ENCODE data around the gene C11orf91. TPM values are rescaled to one million over a fixed set of nuclear protein-coding genes. Genes with fewer than 3 reads are reported as not detected.

Gene C11orf91
- total RNA-seq, 1 donor from 2014 or later = 0.75 TPM

DNA sequence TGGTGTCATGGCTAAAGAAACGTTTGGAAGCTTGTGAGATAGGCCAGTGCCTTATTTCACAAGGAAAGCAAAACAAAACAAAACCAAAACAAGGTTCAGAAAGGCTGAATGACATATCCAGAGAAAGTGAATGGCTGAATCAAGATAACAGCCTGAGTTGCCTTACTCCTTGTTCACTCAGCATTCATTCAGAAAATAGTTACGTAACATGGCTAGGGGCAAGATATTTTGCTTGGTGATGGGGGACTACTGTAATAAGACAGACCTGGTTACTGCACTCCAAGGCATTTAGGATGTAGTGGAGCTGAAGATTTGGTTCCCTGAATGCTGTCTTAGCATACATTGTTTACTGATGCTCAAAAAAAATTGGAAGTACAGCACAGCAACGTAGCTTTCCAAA is 47.7 kb downstream of the C11orf91 start:
- Mint-ChIP-seq H3K27me3 (ENCODE audit: unreplicated experiment) (no peaks in the 10 kb centered on the region), H3K4me1 (ENCODE audit: unreplicated experiment) (no peaks in the 10 kb centered on the region), H3K9me3 (ENCODE audit: unreplicated experiment) (no peaks in the 10 kb centered on the region), H3K27ac (ENCODE audit: unreplicated experiment) (no peak overlapping the region), H3K4me3 (ENCODE audit: unreplicated experiment) (no peak overlapping the region), H3K36me3 (ENCODE audit: unreplicated experiment) (peaks cover 2% of the 10 kb centered on the region)
- TF ChIP-seq, protein P1, sequence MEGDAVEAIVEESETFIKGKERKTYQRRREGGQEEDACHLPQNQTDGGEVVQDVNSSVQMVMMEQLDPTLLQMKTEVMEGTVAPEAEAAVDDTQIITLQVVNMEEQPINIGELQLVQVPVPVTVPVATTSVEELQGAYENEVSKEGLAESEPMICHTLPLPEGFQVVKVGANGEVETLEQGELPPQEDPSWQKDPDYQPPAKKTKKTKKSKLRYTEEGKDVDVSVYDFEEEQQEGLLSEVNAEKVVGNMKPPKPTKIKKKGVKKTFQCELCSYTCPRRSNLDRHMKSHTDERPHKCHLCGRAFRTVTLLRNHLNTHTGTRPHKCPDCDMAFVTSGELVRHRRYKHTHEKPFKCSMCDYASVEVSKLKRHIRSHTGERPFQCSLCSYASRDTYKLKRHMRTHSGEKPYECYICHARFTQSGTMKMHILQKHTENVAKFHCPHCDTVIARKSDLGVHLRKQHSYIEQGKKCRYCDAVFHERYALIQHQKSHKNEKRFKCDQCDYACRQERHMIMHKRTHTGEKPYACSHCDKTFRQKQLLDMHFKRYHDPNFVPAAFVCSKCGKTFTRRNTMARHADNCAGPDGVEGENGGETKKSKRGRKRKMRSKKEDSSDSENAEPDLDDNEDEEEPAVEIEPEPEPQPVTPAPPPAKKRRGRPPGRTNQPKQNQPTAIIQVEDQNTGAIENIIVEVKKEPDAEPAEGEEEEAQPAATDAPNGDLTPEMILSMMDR (IDR thresholded peaks at IDR 0.05) = no peak
- no peak for DNase-seq (ENCODE audit: extremely low spot score, unreplicated experiment)

DNA sequence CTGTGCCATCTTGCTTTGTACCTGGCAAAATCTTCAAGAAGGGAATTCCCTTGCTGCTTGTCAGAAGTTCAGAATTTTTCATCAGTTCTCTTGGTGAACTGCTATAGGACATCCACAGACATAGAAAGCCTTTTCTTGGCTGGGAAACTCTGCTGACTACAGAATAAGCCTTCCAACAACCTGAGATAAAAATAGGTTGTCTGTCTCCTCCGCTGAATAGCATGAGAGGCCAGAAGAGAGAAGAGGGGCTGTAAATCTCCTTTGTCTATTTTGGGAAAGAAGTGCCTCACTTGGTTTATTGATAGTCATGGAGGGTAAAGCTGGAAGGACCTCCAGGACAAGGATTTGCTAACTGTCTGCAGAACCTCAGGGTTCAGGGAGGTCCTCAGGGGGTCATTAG is 48.2 kb downstream of the C11orf91 start:
- no peaks in the 10 kb centered on the region for H3K9me3 Mint-ChIP-seq (ENCODE audit: unreplicated experiment)
- H3K4me3 Mint-ChIP-seq (ENCODE audit: unreplicated experiment) = no peak overlapping the region
- no peak for DNase-seq (ENCODE audit: extremely low spot score, unreplicated experiment)
- H3K27ac Mint-ChIP-seq (ENCODE audit: unreplicated experiment) = no peak overlapping the region
- no peaks in the 10 kb centered on the region for H3K4me1 Mint-ChIP-seq (ENCODE audit: unreplicated experiment)
- TF ChIP-seq, protein P1 (IDR thresholded peaks at IDR 0.05) = no peak
- H3K36me3 Mint-ChIP-seq (ENCODE audit: unreplicated experiment) = peaks cover 2% of the 10 kb centered on the region
- no peaks in the 10 kb centered on the region for H3K27me3 Mint-ChIP-seq (ENCODE audit: unreplicated experiment)

GRCh38 chr11:33651990-33652389 is 48.6 kb downstream of the C11orf91 start:
- H3K27me3 Mint-ChIP-seq (ENCODE audit: unreplicated experiment) = no peaks in the 10 kb centered on the region

DNA sequence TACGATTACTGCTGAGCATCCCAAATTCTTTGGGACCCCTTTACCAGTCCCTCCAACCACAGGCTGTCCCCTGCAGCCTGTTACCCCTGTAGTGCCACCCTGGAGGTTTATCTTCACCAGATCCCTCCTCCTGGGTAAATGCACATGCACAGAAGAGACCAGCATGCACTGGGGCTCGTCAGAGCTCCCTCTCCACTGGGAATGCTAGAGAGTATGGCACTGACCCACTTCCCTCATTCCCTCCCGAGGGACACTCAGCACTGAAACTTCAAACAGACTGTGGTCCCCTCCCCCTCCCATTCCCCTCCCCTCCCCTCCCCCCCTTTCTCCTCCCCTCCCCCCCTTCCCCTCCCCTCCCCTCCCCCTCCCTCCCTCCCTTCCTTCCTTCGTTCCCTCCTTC is 49.1 kb downstream of the C11orf91 start:
- Mint-ChIP-seq H3K27ac (ENCODE audit: unreplicated experiment) (no peak overlapping the region), H3K9me3 (ENCODE audit: unreplicated experiment) (no peaks in the 10 kb centered on the region), H3K4me3 (ENCODE audit: unreplicated experiment) (no peak overlapping the region), H3K27me3 (ENCODE audit: unreplicated experiment) (no peaks in the 10 kb centered on the region), H3K36me3 (ENCODE audit: unreplicated experiment) (peaks cover 2% of the 10 kb centered on the region), H3K4me1 (ENCODE audit: unreplicated experiment) (peaks cover 2% of the 10 kb centered on the region)
- TF ChIP-seq, protein P1 (IDR thresholded peaks at IDR 0.05) = no peak
- DNase-seq (ENCODE audit: extremely low spot score, unreplicated experiment) = no peak

More at GRCh38 chr11:33651990-33652389, 48.6 kb downstream of the C11orf91 start:
- H3K27ac Mint-ChIP-seq (ENCODE audit: unreplicated experiment) = no peak overlapping the region
- peaks cover 2% of the 10 kb centered on the region for H3K36me3 Mint-ChIP-seq (ENCODE audit: unreplicated experiment)
- DNase-seq (ENCODE audit: extremely low spot score, unreplicated experiment) = peak; percentile 49
- no peaks in the 10 kb centered on the region for H3K4me1 Mint-ChIP-seq (ENCODE audit: unreplicated experiment)
- H3K9me3 Mint-ChIP-seq (ENCODE audit: unreplicated experiment) = no peaks in the 10 kb centered on the region
- TF ChIP-seq, protein P1 (IDR thresholded peaks at IDR 0.05) = no peak
- no peak overlapping the region for H3K4me3 Mint-ChIP-seq (ENCODE audit: unreplicated experiment)

- peaks cover 2% of the 10 kb centered on the region for H3K4me1 Mint-ChIP-seq (ENCODE audit: unreplicated experiment)
- H3K27ac Mint-ChIP-seq (ENCODE audit: unreplicated experiment) = no peak overlapping the region
- no peaks in the 10 kb centered on the region for H3K9me3 Mint-ChIP-seq (ENCODE audit: unreplicated experiment)
These were observed 50.7 kb downstream of the C11orf91 start for GRCh38 chr11:33649944-33650343.

More at GRCh38 chr11:33649944-33650343, 50.7 kb downstream of the C11orf91 start:
- no peak for DNase-seq (ENCODE audit: extremely low spot score, unreplicated experiment)
- Mint-ChIP-seq H3K27me3 (ENCODE audit: unreplicated experiment) (no peaks in the 10 kb centered on the region), H3K4me3 (ENCODE audit: unreplicated experiment) (no peak overlapping the region), H3K36me3 (ENCODE audit: unreplicated experiment) (no peaks in the 10 kb centered on the region)
- TF ChIP-seq, protein P1 (IDR thresholded peaks at IDR 0.05) = no peak

Other genes starting within 250 kb of the C11orf91 start
- 857 and 912 TPM in 2 replicates for gene CD59, start 35.6 kb upstream of the C11orf91 start, total RNA-seq
- gene FBXO3, start 73.7 kb upstream of the C11orf91 start, total RNA-seq = 30.6 and 31.1 TPM in 2 replicates
- 0.55 and 0.70 TPM in 2 replicates for gene LMO2, start 191.2 kb upstream of the C11orf91 start, total RNA-seq